ENCODE data around the gene ATP6V0A1. TPM values are rescaled to one million over a fixed set of nuclear protein-coding genes. Genes with fewer than 3 reads are reported as not detected.

Gene ATP6V0A1
- total RNA-seq, 3 donors from 2014 or later = 88.5 to 105 (median 95.6) TPM

DNA sequence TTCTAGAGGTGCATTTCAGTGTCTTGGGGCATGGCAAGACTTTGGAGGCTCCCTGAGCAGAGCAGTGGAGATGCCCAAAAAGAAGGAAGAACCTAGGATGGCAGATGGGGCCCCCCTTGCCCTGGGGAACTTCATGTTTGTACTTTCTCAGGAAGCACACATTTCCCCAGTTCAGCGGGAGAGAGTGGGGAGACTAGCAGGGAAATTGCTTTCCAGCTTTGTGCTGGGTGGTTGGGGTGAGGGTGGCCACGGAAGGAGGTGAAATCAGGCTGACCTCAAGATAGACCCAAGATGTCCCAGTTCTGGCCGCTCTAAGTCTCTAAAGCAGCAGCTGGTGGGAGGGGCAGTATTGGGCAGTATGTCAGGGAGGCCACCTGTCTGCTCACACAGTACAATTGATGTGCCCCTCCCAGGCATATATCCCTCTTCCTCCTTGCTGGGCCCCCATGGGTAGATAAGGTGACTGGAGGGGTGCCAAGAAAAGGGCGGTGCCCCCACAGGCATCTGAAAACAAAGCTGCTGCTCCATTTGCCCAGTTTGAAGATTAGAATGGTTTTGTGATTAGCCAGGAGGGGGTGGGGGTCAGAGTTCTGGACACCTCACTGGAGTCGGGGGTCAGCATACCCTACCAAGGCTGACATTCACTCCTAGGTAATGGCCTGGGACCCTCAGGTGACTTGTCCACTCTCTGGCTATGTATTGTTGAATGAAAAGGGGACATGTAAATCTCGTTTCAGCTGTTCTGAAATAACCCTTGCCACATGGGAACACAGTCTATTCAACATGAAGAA lies 60.3 kb downstream of the ATP6V0A1 start:
- peak; percentile 84 for ATAC-seq
- H3K9me3 ChIP-seq = no peaks in the 10 kb centered on the region
- H3K4me1 ChIP-seq (ENCODE audit: low read depth) = peaks cover 50% of the 10 kb centered on the region
- no peaks in the 10 kb centered on the region for H3K36me3 ChIP-seq (ENCODE audit: low read depth)
- TF ChIP-seq, protein P1, sequence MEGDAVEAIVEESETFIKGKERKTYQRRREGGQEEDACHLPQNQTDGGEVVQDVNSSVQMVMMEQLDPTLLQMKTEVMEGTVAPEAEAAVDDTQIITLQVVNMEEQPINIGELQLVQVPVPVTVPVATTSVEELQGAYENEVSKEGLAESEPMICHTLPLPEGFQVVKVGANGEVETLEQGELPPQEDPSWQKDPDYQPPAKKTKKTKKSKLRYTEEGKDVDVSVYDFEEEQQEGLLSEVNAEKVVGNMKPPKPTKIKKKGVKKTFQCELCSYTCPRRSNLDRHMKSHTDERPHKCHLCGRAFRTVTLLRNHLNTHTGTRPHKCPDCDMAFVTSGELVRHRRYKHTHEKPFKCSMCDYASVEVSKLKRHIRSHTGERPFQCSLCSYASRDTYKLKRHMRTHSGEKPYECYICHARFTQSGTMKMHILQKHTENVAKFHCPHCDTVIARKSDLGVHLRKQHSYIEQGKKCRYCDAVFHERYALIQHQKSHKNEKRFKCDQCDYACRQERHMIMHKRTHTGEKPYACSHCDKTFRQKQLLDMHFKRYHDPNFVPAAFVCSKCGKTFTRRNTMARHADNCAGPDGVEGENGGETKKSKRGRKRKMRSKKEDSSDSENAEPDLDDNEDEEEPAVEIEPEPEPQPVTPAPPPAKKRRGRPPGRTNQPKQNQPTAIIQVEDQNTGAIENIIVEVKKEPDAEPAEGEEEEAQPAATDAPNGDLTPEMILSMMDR (IDR thresholded peaks at IDR 0.05) = no peak
- intact Hi-C loops (cut with DNase I, micrococcal nuclease) = loop anchor here (10.0 kb wide), 2 partner anchors 94 to 194 kb away; partner anchors contain the start of gene CAVIN1 (in 1 of the 2)
- DNase-seq = peak; percentile 89 to 97 (median 90)
- no peak overlapping the region for H3K4me3 ChIP-seq

DNA sequence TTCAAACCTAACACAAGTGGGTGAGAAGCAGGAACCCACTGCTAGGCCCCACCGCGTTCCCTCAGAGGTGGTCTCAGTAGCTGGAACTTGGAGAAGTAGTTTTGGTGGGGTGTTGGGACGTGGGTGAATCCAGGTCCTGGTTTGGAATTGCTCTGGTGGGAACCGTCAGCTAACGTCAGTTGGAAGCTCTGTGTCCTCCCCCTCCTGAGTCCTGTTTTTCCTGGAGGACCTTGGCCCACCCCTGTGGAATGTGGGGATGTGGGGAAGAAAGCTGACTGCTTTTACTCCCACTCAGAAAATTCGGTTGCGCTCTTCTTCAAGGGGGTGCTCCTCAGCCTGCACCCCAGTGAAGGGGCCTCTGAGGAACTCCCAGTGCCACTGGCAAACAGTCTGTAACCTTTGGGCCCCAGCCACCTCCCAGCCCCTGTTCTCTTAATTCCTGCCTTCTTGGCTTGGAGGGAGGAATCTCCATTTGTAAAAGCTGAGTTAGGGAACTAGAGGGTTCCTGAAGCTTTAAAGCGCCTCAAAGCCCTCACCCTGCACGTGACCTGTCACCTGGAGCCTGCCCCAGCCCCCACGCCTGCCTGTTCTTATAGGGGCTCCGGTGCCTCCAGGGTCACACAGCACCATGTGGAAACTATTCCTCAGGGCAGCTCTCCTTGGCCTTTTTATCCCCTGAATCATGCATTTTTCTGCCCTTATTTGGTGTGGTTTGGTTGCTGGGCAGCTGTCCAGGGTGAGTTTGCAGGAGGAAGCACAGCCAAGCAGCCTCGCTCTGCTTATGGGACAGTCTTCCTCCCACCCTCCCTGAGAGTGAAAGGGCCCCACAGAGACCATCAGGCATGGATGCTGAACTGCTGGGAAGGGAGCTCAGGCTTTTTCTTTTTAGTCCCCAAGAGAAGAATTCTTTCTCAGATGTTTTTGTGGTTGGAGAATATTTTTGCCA lies 61.1 kb downstream of the ATP6V0A1 start:
- no peak overlapping the region for H3K4me3 ChIP-seq
- no peaks in the 10 kb centered on the region for H3K36me3 ChIP-seq (ENCODE audit: low read depth)
- peaks cover 50% of the 10 kb centered on the region for H3K4me1 ChIP-seq (ENCODE audit: low read depth)

DNA sequence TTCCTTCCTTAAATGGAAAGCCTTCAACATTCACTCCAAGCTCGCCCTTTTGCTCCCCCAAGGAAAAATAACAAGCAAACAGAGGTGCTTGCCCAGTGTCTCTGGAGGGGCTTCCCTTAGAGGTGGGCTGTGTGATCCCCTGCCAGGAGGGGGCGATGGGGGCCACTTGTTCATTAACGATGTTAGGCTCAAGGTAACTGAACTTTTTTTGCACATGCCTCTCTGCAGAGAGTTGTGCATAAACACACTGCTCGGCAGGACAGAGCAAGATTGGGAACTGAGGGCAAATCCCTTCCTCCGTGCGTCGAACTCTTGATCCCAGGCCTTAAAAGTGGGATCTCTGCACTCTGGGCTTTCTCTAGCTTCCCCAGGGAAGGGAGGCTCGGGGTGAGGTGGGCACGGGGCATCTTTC lies 61.9 kb downstream of the ATP6V0A1 start:
- DNase-seq (peak in 1 of 3 donors; percentile 47), ATAC-seq (no peak)
- Histone ChIP-seq H3K9me3 (no peaks in the 10 kb centered on the region), H3K36me3 (ENCODE audit: low read depth) (no peaks in the 10 kb centered on the region), H3K4me1 (ENCODE audit: low read depth) (peaks cover 50% of the 10 kb centered on the region), H3K4me3 (no peak overlapping the region)
- TF ChIP-seq, protein P1 (IDR thresholded peaks at IDR 0.05) = no peak
- intact Hi-C loops (cut with DNase I, micrococcal nuclease) = no loop called here

More for the DNA sequence above, 61.1 kb downstream of the ATP6V0A1 start:
- intact Hi-C loops (cut with DNase I, micrococcal nuclease) = loop anchor here (10.0 kb wide), 2 partner anchors 95 to 195 kb away; partner anchors contain the start of gene CAVIN1 (in 1 of the 2)
- H3K9me3 ChIP-seq = no peaks in the 10 kb centered on the region
- ATAC-seq (peak; percentile 52), DNase-seq (peak; percentile 79 to 84 (median 81))
- TF ChIP-seq, protein P1 (IDR thresholded peaks at IDR 0.05) = no peak

DNA sequence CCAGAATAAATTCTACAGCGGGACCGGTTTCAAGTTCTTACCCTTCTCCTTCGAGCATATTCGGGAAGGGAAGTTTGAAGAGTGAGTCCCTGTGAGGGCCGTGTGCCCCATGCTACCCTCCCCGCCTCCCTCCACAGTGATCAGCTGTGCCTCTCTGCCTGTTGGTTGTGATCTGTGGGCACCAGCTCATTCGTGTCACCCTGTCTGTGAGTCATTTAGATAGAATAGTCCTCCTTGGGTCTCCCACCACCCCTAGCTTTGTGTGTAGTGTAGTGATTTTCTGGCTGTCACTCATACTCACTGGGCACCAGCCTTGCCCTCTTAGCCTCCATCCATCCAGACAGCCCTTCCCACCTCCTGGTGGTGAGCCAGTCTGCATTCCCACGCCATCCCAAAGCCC lies 62.4 kb downstream of the ATP6V0A1 start:
- ATAC-seq (no peak), DNase-seq (peak in 1 of 3 donors; percentile 21)
- TF ChIP-seq, protein P1 (IDR thresholded peaks at IDR 0.05) = no peak
- Histone ChIP-seq H3K4me3 (no peak overlapping the region), H3K36me3 (ENCODE audit: low read depth) (no peaks in the 10 kb centered on the region), H3K4me1 (ENCODE audit: low read depth) (peaks cover 50% of the 10 kb centered on the region), H3K9me3 (no peaks in the 10 kb centered on the region)
- intact Hi-C loops (cut with DNase I, micrococcal nuclease) = no loop called here

DNA sequence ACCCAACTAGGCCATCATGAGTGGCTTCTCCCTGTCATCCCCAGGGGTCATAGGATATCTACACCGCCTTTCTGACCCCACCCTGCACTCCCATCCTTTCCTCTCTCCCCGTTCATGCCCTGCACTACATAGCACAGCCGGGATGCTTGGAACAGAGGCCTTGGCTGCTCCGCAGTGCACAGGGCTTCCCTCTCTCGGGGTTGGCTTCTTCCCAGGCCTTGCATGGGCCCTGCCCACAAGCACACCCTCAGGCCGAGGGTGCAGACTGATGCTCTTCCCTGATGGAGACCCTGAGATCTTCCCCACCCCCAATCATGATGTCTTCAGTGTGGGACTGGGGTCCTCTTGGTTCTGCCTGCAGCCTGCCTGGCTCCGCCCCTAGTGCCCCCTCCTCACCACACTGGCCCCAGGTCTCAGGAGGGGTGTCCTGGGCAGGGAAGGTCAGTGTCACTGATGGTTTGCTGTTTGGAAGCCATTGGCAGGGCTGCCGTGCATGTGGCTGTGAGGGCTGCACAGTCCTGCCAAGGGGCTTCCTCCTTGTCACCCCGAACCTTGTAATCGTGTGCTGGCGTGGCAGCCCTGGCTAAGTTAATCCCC lies 63.1 kb downstream of the ATP6V0A1 start:
- no peak for ATAC-seq
- TF ChIP-seq, protein P1 (IDR thresholded peaks at IDR 0.05) = no peak
- Histone ChIP-seq H3K4me3 (no peak overlapping the region), H3K9me3 (no peaks in the 10 kb centered on the region), H3K36me3 (ENCODE audit: low read depth) (no peaks in the 10 kb centered on the region), H3K4me1 (ENCODE audit: low read depth) (peaks cover 50% of the 10 kb centered on the region)
- DNase-seq = peak in 1 of 3 donors; percentile 46
- intact Hi-C loops (cut with DNase I, micrococcal nuclease) = no loop called here

Measured in mucosa of descending colon (tissue), 3 donors.